Measurements from ENCODE around the gene CTBP2. TPM values are rescaled to one million over a fixed set of nuclear protein-coding genes. Genes with fewer than 3 reads are reported as not detected.

Gene CTBP2
- polyA plus RNA-seq, 1 donor (not counting 4 experiments of a cell fraction or from before 2014, with no cell fraction given): 76.0 TPM

DNA sequence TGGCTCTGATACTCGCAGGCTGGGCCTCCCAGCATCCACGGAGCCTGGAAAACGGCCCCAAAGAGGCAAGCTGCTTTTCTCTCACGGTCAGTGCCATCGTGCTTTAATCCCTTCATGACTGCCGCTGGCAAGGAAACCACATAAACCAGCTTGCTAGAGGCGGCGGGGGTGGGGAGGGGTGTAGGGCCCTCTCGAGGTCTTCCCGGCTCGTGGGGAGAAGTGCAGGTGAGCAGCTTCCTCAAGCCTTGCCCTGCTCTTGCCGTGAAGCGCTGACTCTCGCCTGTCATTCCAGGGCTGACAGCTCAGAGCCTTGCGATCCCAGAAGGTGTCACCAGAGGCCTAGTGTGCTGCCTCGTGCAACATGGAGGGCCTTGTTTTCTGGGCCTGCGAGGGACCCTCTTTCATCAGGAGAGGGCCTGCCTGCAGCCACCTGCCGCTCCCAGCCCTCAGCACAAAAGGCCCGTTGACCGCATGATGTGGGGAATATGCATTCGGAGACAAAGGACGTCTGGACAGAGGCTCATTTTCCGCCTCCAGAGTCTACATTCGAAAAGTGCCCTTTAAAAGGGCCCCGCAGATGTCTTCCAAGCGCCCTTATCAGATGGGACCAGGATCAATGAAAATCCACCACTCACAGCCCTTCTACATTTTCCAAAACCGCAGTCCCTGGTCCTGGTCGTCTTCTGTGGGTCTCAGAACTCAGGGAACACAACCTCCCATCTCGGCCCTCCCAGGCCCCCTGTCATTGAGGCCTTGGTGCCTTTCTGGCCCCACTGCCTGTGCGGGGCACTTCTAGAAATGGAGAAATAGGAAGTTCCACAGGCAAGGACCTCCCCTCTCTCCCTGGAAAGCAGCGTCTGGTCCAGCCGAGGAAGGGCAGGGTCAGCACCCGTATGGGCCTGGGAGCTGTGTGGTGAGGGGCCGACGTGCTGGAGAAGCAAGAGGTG is 159.7 kb downstream of the CTBP2 start:
- dilution Hi-C loops (cut with MboI; ENCODE audit: extremely low pct_ligation_motif_present, low sequenced_read_pairs): no loop called here
- Histone ChIP-seq H3K9me3 (ENCODE audit: control insufficient read depth, low read depth, low read length) (no peaks in the 10 kb centered on the region), H3K27ac (ENCODE audit: control insufficient read depth, insufficient read depth, low read length) (no peak overlapping the region), H3K27me3 (ENCODE audit: control insufficient read depth, extremely low read depth, insufficient read depth, low read length) (no peaks in the 10 kb centered on the region), H3K4me1 (ENCODE audit: control insufficient read depth, extremely low read depth, insufficient read depth, low read length) (peaks cover 4% of the 10 kb centered on the region), H3K9ac (ENCODE audit: control insufficient read depth, extremely low read depth, insufficient read depth, low read length) (no peak overlapping the region), H4K20me1 (ENCODE audit: control insufficient read depth, extremely low read depth, insufficient read depth, low read length) (peaks cover 3% of the 10 kb centered on the region), H3K79me2 (ENCODE audit: control insufficient read depth, insufficient read depth, low read length) (peaks cover 24% of the 10 kb centered on the region), H3K4me3 (ENCODE audit: control insufficient read depth in 2 of 3, extremely low read depth in 1 of 3, insufficient read depth in 2 of 3, low read depth in 1 of 3, low read length in 3 of 3) (no peak overlapping the region), H3K36me3 (ENCODE audit: control insufficient read depth in 2 of 2, extremely low read depth in 1 of 2, insufficient read depth in 2 of 2, low read length in 2 of 2) (peaks cover 50 to 53% of the 10 kb centered on the region in 2 experiments), H3K9me1 (ENCODE audit: control insufficient read depth, extremely low read depth, insufficient read depth, low read length) (no peaks in the 10 kb centered on the region), H2AFZ (ENCODE audit: control insufficient read depth, low read length) (no peak overlapping the region), H3K4me2 (ENCODE audit: control insufficient read depth, extremely low read depth, insufficient read depth, low read depth, low read length) (no peak overlapping the region)
- FAIRE-seq (no peak), DNase-seq (ENCODE audit: low read depth, low spot score) (no peak)
- no peak for TF ChIP-seq EZH2 (IDR thresholded peaks at IDR 0.05; ENCODE audit: low read length)
- TF ChIP-seq, protein P1, sequence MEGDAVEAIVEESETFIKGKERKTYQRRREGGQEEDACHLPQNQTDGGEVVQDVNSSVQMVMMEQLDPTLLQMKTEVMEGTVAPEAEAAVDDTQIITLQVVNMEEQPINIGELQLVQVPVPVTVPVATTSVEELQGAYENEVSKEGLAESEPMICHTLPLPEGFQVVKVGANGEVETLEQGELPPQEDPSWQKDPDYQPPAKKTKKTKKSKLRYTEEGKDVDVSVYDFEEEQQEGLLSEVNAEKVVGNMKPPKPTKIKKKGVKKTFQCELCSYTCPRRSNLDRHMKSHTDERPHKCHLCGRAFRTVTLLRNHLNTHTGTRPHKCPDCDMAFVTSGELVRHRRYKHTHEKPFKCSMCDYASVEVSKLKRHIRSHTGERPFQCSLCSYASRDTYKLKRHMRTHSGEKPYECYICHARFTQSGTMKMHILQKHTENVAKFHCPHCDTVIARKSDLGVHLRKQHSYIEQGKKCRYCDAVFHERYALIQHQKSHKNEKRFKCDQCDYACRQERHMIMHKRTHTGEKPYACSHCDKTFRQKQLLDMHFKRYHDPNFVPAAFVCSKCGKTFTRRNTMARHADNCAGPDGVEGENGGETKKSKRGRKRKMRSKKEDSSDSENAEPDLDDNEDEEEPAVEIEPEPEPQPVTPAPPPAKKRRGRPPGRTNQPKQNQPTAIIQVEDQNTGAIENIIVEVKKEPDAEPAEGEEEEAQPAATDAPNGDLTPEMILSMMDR (optimal IDR thresholded peaks at IDR 0.05 in 1 of 3, IDR thresholded peaks at IDR 0.05 in 1 of 3, conservative IDR thresholded peaks at IDR 0.05 in 1 of 3; ENCODE audit: extremely low read depth in 1 of 3, insufficient read depth in 2 of 3, low read length in 3 of 3): peak in 1 of 3 experiments; percentile 24

DNA sequence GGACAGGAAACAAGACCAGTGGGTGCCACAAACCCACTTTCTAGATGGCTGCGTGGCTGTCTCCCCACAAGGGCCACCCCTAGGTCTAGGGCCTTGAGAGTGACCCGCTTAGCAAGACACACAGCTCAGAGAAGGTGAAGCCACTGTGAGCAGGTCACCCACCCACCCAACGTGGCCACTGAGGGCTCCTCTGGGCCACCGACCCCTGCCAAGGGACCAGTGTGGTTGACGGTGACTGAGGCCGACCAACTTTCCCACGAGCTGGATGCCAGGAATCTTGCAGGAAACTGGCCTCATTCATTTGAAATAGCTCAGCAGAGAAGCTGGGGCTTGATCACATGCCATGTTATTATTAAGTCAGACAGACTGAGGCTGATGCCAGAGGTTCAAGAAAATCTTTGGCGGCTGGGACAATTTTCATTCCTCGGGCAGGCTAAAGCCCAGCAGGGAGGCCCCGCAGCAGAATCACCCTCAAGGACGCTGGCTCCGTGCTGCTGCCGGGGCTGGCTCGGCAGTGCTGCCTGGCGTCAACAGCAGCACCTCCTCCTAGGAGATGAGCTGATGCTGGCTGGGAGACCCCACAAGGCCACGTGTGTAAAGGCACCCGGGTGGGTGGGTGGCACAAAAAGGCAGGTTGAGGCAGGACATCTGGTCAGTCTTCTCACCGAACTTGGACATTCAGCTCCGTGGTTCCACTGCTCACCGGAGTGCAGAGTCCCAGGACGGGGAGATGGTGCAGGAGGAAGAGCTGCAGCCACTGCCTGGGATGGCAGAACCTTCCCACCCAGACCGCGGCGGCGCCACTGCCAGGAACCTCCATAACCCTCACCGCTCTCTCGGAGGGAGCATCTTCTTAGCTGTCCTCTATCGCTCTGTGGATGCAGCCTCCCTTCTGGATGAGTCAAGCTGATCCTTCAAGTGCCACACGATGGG is 160.7 kb downstream of the CTBP2 start:
- Histone ChIP-seq H4K20me1 (ENCODE audit: control insufficient read depth, extremely low read depth, insufficient read depth, low read length) (peaks cover 3% of the 10 kb centered on the region), H3K9me3 (ENCODE audit: control insufficient read depth, low read depth, low read length) (no peaks in the 10 kb centered on the region), H3K9ac (ENCODE audit: control insufficient read depth, extremely low read depth, insufficient read depth, low read length) (no peak overlapping the region), H3K27ac (ENCODE audit: control insufficient read depth, insufficient read depth, low read length) (no peak overlapping the region), H3K4me2 (ENCODE audit: control insufficient read depth, extremely low read depth, insufficient read depth, low read depth, low read length) (no peak overlapping the region), H3K79me2 (ENCODE audit: control insufficient read depth, insufficient read depth, low read length) (peaks cover 14% of the 10 kb centered on the region), H3K9me1 (ENCODE audit: control insufficient read depth, extremely low read depth, insufficient read depth, low read length) (no peaks in the 10 kb centered on the region), H3K36me3 (ENCODE audit: control insufficient read depth in 2 of 2, extremely low read depth in 1 of 2, insufficient read depth in 2 of 2, low read length in 2 of 2) (peaks cover 46 to 56% of the 10 kb centered on the region in 2 experiments), H2AFZ (ENCODE audit: control insufficient read depth, low read length) (no peak overlapping the region), H3K4me1 (ENCODE audit: control insufficient read depth, extremely low read depth, insufficient read depth, low read length) (peaks cover 4% of the 10 kb centered on the region), H3K4me3 (ENCODE audit: control insufficient read depth in 2 of 3, extremely low read depth in 1 of 3, insufficient read depth in 2 of 3, low read depth in 1 of 3, low read length in 3 of 3) (no peak overlapping the region), H3K27me3 (ENCODE audit: control insufficient read depth, extremely low read depth, insufficient read depth, low read length) (no peaks in the 10 kb centered on the region)
- TF ChIP-seq EZH2 (IDR thresholded peaks at IDR 0.05; ENCODE audit: low read length): no peak
- TF ChIP-seq, protein P1 (optimal IDR thresholded peaks at IDR 0.05 in 1 of 3, IDR thresholded peaks at IDR 0.05 in 1 of 3, conservative IDR thresholded peaks at IDR 0.05 in 1 of 3; ENCODE audit: extremely low read depth in 1 of 3, insufficient read depth in 2 of 3, low read length in 3 of 3): no peak
- DNase-seq (ENCODE audit: low read depth, low spot score) (no peak), FAIRE-seq (no peak)
- dilution Hi-C loops (cut with MboI; ENCODE audit: extremely low pct_ligation_motif_present, low sequenced_read_pairs): no loop called here

Data from keratinocyte (primary cell).